GM23248 (cell line): ENCODE data around the gene ARHGEF25.

Experiments used
- EZH2 ChIP-seq: fragments of 200-600 bp; sonication (generic); IDR thresholded peaks from 2 replicates; pipeline ENCODE4 v1.6.1; 2018; ENCODE audit warnings: antibody characterized with exemption, mild to moderate bottlenecking; ENCODE audit not compliant: insufficient read depth, poor library complexity, severe bottlenecking
- EZH2phosphoT487 ChIP-seq: fragments of 200-600 bp; sonication (generic); IDR thresholded peaks from 2 replicates; pipeline ENCODE4 v1.6.1; 2018; ENCODE audit warnings: antibody characterized with exemption, moderate library complexity, mild to moderate bottlenecking, low read depth; ENCODE audit not compliant: insufficient read depth

- no peak for TF ChIP-seq EZH2
- no peak for TF ChIP-seq EZH2phosphoT487
Measured at GRCh38 chr12:57584690-57585089, 26.5 kb upstream of the ARHGEF25 start.
